K562 (cell line): ENCODE results near the gene PRTFDC1. TPM values are rescaled to one million over a fixed set of nuclear protein-coding genes. Genes with fewer than 3 reads are reported as not detected.
A peak's percentile ranks its signal among the peaks of the same experiment; 100 is the strongest.

Source experiments
- MCM2 ChIP-seq: fragments of 450-650 bp; IDR thresholded peaks from 2 replicates; pipeline ENCODE4 v1.6.1; 2017; ENCODE audit warnings: low read depth, mild to moderate bottlenecking
- RUNX1 ChIP-seq: sonication (generic); IDR thresholded peaks from 2 replicates; pipeline ENCODE4 v1.6.1; 2016; ENCODE audit warnings: antibody characterized with exemption, low read depth
- SMARCA4 ChIP-seq: fragments of 450-650 bp; IDR thresholded peaks from 2 replicates; pipeline ENCODE4 v1.6.1; 2016
- TEAD4 ChIP-seq, 2 experiments: sonication (generic) in 1 of 2; formaldehyde crosslinking in 1 of 2; IDR thresholded peaks; 2 replicates each; pipeline versions ENCODE4 v1.6.1 to v1.8.0; 2012 to 2022; ENCODE audit warnings: borderline replicate concordance in 1 of 2, inconsistent platforms in 1 of 2, low read length in 1 of 2, mild to moderate bottlenecking in 1 of 2, missing genetic modification reagents in 1 of 2
- U2AF1 ChIP-seq: fragments of 200-400 bp; formaldehyde crosslinking; optimal IDR thresholded peaks from 2 replicates; pipeline ENCODE3; 2017; ENCODE audit warnings: mild to moderate bottlenecking, low read depth, low read length, moderate library complexity
- ZFP36 ChIP-seq: fragments of 150-350 bp; IDR thresholded peaks from 2 replicates; pipeline ENCODE4 v1.6.1; 2018; ENCODE audit warnings: low read length, low read depth; ENCODE audit not compliant: partially characterized antibody
- polyA plus RNA-seq, 8 experiments: library from polyadenylated mRNA; depleted of rRNA in 4 of 8; stranded (reverse) in 5 of 8; unstranded in 3 of 8; fragments of >200 nt; fragmentation: Nextera tagmentation in 2 of 8; fragmentation: Illumina TruSeq in 1 of 8; extraction: Ambion mirVana in 2 of 8; extraction: Trizol in 1 of 8; gene quantifications; 2 replicates each; pipeline versions ENCODE4 v1.2.1 to v1.2.3, GENCODE V29; 2011 to 2014; ENCODE audit warnings: inconsistent platforms in 1 of 8, missing spikeins in 1 of 8
- total RNA-seq, 7 experiments: library from RNA; depleted of rRNA in 6 of 7; stranded (reverse); fragments of >200 nt in 6 of 7; fragmentation: Illumina TruSeq in 2 of 7; extraction: Trizol in 2 of 7; gene quantifications; 2 replicates each; pipeline versions ENCODE4 v1.2.1 to v1.2.3, GENCODE V29; 2011 to 2021; ENCODE audit warnings: low replicate concordance in 1 of 7
- TF ChIP-seq, protein P1 (sequence below), 2 experiments: fragments of 200-800 bp in 1 of 2; sonication (Bioruptor generic) in 1 of 2; sonication (generic) in 1 of 2; formaldehyde crosslinking in 1 of 2; IDR thresholded peaks in 1 of 2; conservative IDR thresholded peaks in 1 of 2; 2 replicates each; pipeline versions ENCODE4 v1.5.0 to v1.6.1; 2016 to 2020; ENCODE audit warnings: missing compliant biosample characterization in 1 of 2, missing genetic modification characterization in 1 of 2, missing genetic modification reagents in 1 of 2
- TF ChIP-seq, protein P2 (sequence below), 2 experiments: fragments of 450-650 bp; IDR thresholded peaks; 2 replicates each; pipeline ENCODE4 v1.6.1; 2016; ENCODE audit warnings: mild to moderate bottlenecking in 2 of 2, borderline replicate concordance in 1 of 2, low read depth in 1 of 2, moderate library complexity in 1 of 2
- TF ChIP-seq, protein P3 (sequence below): fragments of 450-650 bp; conservative IDR thresholded peaks from 2 replicates; pipeline ENCODE4 v1.6.1; 2016; ENCODE audit warnings: missing genetic modification characterization, low read depth, mild to moderate bottlenecking, control low read depth, missing compliant biosample characterization
- TF ChIP-seq, protein P4 (sequence below): fragments of 250-450 bp; sonication (Bioruptor Pico); IDR thresholded peaks from 2 replicates; pipeline ENCODE4 v1.5.0; 2020; ENCODE audit warnings: mild to moderate bottlenecking, borderline replicate concordance
- TF ChIP-seq, protein P5 (sequence below): fragments of 250-450 bp; sonication (Bioruptor Pico); IDR thresholded peaks from 2 replicates; pipeline ENCODE4 v1.4.0; 2020

Gene PRTFDC1
- total and polyA plus RNA-seq, 9 of the 15 experiments (the other 6 are each of a cell fraction or from before 2014, with no cell fraction given): 7.0 to 27.6 (median 10.0) TPM

DNA sequence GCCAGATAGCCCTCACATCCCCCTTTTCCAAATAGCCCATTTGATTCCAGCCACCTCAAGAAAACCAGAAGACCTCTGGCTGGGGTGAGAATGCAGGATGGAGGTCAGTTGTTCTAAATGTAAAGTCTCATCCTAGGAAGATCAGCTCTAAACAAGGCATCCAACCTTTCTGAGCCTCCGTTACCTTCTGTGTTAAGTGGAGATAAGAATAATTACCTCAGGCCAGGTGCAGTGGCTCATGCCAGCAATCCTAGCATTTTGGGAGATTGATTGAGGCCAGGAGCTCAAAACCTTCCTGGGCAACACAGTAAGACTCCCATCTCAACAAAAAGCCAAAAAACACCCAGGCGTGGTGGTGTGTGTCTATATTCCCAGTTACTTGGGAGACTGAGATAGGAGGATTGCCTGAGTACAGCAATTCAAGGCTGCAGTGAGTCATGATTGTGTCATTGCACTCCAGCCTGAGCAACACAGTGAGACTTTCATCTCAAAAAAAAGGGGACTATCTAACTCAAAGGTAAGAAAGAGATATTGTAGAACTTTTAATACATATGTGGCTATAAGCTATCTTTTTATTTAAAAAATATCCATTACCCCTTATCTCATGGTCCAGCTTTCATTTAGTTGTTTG is 43.5 kb downstream of the PRTFDC1 start (continued):
- TF ChIP-seq RUNX1 (no peak), TEAD4 (IDR thresholded peaks at IDR 0.05; ENCODE audit: low read length) (peak; percentile 54; the same call in 1 of the 2 replicates), TEAD4 (CRISPR knock-in tag; IDR thresholded peaks at IDR 0.05; ENCODE audit: borderline replicate concordance) (no peak), U2AF1 (no peak), SMARCA4 (peak; percentile 88), ZFP36 (no peak), MCM2 (no peak)
- TF ChIP-seq, protein P1, sequence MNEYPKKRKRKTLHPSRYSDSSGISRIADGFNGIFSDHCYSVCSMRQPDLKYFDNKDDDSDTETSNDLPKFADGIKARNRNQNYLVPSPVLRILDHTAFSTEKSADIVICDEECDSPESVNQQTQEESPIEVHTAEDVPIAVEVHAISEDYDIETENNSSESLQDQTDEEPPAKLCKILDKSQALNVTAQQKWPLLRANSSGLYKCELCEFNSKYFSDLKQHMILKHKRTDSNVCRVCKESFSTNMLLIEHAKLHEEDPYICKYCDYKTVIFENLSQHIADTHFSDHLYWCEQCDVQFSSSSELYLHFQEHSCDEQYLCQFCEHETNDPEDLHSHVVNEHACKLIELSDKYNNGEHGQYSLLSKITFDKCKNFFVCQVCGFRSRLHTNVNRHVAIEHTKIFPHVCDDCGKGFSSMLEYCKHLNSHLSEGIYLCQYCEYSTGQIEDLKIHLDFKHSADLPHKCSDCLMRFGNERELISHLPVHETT (CRISPR knock-in tag; conservative IDR thresholded peaks at IDR 0.05 in 1 of 2, IDR thresholded peaks at IDR 0.05 in 1 of 2): no peak
- TF ChIP-seq, protein P2, sequence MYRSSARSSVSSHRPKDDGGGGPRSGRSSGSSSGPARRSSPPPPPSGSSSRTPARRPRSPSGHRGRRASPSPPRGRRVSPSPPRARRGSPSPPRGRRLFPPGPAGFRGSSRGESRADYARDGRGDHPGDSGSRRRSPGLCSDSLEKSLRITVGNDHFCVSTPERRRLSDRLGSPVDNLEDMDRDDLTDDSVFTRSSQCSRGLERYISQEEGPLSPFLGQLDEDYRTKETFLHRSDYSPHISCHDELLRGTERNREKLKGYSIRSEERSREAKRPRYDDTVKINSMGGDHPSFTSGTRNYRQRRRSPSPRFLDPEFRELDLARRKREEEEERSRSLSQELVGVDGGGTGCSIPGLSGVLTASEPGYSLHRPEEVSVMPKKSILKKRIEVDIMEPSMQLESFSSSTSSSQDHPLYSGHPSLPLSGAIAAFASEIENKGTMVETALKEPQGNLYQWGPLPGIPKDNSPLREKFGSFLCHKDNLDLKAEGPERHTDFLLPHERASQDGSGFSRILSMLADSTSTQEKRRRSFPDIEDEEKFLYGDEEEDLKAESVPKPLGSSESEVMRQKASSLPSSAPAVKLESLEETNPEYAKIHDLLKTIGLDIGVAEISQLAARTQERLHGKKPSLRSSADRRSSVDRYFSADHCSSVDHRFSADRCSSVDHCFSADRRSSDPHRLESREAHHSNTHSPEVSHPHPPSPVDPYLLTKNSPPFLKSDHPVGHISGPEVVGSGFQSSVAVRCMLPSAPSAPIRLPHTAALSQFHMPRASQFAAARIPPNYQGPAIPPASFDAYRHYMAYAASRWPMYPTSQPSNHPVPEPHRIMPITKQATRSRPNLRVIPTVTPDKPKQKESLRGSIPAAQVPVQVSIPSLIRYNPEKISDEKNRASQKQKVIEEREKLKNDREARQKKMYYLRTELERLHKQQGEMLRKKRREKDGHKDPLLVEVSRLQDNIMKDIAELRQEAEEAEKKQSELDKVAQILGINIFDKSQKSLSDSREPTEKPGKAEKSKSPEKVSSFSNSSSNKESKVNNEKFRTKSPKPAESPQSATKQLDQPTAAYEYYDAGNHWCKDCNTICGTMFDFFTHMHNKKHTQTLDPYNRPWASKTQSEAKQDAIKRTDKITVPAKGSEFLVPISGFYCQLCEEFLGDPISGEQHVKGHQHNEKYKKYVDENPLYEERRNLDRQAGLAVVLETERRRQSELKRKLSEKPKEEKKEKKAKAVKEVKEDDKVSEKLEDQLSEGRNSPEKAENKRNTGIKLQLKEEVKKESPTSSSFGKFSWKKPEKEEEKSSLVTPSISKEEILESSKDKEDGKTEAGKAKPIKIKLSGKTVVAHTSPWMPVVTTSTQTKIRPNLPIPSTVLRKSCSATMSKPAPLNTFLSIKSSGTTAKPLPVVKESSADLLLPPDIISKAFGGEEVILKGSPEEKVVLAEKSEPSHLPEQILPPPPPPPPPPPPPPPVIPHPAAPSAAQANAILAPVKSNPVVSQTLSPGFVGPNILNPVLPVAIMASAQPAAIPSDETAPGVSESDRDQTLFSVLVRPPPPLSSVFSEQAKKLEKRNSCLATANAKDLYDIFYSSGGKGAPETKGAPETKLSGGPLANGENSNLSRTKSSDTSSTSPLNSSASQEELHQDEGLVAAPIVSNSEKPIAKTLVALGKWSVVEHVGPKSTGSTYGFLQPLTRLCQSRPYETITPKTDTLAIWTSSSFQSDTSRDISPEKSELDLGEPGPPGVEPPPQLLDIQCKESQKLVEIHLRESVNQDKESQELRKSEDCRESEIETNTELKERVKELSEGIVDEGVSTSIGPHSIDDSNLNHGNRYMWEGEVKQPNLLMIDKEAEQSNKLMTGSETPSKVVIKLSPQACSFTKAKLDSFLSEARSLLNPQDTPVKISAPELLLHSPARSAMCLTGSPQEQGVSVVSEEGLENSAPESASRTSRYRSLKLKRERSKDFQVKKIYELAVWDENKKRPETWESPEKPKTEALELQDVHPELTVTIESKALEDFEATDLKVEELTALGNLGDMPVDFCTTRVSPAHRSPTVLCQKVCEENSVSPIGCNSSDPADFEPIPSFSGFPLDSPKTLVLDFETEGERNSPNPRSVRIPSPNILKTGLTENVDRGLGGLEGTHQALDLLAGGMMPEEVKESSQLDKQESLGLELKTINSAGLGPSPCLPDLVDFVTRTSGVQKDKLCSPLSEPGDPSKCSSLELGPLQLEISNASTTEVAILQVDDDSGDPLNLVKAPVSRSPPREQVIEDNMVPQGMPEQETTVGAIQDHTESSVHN (IDR thresholded peaks at IDR 0.05; ENCODE audit: borderline replicate concordance in 1 of 2, low read depth in 1 of 2): no peak
- TF ChIP-seq, protein P3, sequence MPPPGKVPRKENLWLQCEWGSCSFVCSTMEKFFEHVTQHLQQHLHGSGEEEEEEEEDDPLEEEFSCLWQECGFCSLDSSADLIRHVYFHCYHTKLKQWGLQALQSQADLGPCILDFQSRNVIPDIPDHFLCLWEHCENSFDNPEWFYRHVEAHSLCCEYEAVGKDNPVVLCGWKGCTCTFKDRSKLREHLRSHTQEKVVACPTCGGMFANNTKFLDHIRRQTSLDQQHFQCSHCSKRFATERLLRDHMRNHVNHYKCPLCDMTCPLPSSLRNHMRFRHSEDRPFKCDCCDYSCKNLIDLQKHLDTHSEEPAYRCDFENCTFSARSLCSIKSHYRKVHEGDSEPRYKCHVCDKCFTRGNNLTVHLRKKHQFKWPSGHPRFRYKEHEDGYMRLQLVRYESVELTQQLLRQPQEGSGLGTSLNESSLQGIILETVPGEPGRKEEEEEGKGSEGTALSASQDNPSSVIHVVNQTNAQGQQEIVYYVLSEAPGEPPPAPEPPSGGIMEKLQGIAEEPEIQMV (tag): no peak
- TF ChIP-seq, protein P4, sequence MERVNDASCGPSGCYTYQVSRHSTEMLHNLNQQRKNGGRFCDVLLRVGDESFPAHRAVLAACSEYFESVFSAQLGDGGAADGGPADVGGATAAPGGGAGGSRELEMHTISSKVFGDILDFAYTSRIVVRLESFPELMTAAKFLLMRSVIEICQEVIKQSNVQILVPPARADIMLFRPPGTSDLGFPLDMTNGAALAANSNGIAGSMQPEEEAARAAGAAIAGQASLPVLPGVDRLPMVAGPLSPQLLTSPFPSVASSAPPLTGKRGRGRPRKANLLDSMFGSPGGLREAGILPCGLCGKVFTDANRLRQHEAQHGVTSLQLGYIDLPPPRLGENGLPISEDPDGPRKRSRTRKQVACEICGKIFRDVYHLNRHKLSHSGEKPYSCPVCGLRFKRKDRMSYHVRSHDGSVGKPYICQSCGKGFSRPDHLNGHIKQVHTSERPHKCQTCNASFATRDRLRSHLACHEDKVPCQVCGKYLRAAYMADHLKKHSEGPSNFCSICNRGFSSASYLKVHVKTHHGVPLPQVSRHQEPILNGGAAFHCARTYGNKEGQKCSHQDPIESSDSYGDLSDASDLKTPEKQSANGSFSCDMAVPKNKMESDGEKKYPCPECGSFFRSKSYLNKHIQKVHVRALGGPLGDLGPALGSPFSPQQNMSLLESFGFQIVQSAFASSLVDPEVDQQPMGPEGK (CRISPR knock-in tag): no peak
- TF ChIP-seq, protein P5, sequence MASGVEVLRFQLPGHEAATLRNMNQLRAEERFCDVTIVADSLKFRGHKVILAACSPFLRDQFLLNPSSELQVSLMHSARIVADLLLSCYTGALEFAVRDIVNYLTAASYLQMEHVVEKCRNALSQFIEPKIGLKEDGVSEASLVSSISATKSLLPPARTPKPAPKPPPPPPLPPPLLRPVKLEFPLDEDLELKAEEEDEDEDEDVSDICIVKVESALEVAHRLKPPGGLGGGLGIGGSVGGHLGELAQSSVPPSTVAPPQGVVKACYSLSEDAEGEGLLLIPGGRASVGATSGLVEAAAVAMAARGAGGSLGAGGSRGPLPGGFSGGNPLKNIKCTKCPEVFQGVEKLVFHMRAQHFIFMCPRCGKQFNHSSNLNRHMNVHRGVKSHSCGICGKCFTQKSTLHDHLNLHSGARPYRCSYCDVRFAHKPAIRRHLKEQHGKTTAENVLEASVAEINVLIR: no peak
